H7 (cell line): Measurements from ENCODE around the gene LANCL3. TPM values are rescaled to one million over a fixed set of nuclear protein-coding genes. Genes with fewer than 3 reads are reported as not detected.

Source experiments
- DNase-seq: peaks from one replicate; pipeline ENCODE4 v3.0.0; 2012
- H3K27me3 ChIP-seq: 2 replicates; pipeline ENCODE4 v1.6.0; 2011; ENCODE audit warnings: mild to moderate bottlenecking, low read length; ENCODE audit not compliant: control insufficient read depth, insufficient read depth
- H3K36me3 ChIP-seq: replicated peaks from 2 replicates; pipeline ENCODE4 v1.5.1; 2011; ENCODE audit warnings: low read length; ENCODE audit not compliant: control insufficient read depth, insufficient read depth
- H3K4me3 ChIP-seq: 2 replicates; pipeline ENCODE4 v1.5.1; 2011; ENCODE audit warnings: low read depth, mild to moderate bottlenecking, control low read depth, low read length, moderate library complexity; ENCODE audit not compliant: insufficient read depth
- total RNA-seq: library from RNA; depleted of rRNA; stranded (reverse); fragments of >200 nt; shearing (Covaris generic); gene quantifications from 2 replicates; pipeline ENCODE4 v1.2.3, GENCODE V29; 2014; rRNA removed

The LANCL3 gene
- total RNA-seq, 1 experiment from 2014 or later, result 0.38 TPM

DNA sequence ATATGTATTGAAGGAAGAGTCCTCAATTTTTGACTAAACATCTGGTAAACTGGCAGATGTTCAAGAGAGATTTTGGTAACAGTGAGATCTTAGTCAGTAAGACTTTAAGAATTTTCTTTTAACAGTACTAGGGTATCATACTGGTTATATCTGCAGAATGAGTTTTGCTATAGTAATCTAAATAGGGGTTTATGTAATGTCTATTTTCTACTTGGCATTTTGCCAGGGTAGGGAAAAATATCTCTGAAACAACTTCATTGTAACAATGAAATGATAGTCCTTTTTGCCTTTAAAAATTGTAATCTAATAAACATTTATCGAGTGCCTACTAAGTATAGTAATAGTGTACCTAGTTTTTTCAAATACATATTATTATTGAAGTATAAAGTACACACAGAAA is 146.2 kb downstream of the LANCL3 start:
- Histone ChIP-seq H3K27me3 (no peaks in the 10 kb centered on the region), H3K4me3 (no peak overlapping the region), H3K36me3 (no peaks in the 10 kb centered on the region)
- DNase-seq, result no peak

DNA sequence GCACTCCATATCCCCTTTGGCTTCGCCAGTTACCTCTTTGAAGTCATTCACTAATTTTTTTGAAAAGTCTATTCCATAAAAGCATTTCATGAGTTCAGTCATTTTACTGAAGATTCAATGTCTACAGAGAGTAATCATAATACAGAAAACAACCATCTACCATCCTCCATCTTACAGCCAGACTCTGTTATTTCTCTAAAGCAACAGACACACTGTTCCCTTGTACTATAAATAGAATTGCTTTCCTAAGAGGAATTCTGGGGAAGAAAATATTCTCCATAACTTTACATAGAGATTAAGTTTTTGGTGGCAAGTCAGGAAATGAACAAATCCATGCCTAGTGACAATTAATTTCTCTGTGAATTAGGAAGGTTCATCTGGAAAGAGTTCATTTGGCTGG is 151.1 kb downstream of the LANCL3 start:
- H3K36me3 ChIP-seq, result no peaks in the 10 kb centered on the region
- no peaks in the 10 kb centered on the region for H3K27me3 ChIP-seq
- DNase-seq, result no peak
- H3K4me3 ChIP-seq, result no peak overlapping the region

DNA sequence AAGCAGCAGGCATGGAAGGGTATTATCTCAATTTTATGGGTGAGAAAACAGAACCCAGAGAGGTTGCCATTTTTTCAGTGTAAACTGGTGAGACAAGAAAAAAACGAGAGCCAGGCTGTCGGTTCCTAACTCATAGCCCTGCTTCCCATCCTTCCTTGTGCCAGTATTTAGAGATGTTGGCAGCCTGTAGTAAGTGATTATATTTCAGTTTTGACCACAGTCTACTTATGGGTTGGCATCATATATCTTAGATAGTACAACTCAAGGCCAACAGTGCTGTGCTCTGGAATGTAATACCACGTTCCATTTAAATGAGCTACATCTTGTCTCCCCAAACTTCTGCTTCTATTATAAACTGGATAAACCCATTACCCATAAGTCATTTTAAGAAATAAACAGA is 154.9 kb downstream of the LANCL3 start:
- no peak for DNase-seq
- Histone ChIP-seq H3K36me3 (no peaks in the 10 kb centered on the region), H3K4me3 (no peak overlapping the region), H3K27me3 (no peaks in the 10 kb centered on the region)

Other genes starting within 250 kb of the LANCL3 start
- 9.1 and 16.4 TPM in 2 replicates for gene PRRG1, start 222.3 kb upstream of the LANCL3 start, total RNA-seq
- 1.2 and 2.2 TPM in 2 replicates for gene XK, start 114.1 kb downstream of the LANCL3 start, total RNA-seq
- gene CYBB, start 208.4 kb downstream of the LANCL3 start, total RNA-seq, result 0.14 TPM in 1 of 2 replicates, not detected in the other